Endothelial cell (in vitro differentiated cells): Measurements from ENCODE around the gene NAGPA. TPM values are rescaled to one million over a fixed set of nuclear protein-coding genes. Genes with fewer than 3 reads are reported as not detected.

Experiments used
- DNase-seq: peaks from one replicate; pipeline ENCODE4 v3.0.0; 2021; ENCODE audit warnings: low spot score
- H3K27ac Mint-ChIP-seq: one replicate; pipeline ENCODE4 v1.8.0; 2021; ENCODE audit warnings: mixed read lengths, inconsistent platforms; ENCODE audit not compliant: unreplicated experiment
- H3K27me3 Mint-ChIP-seq: one replicate; pipeline ENCODE4 v1.8.0; 2021; ENCODE audit warnings: mild to moderate bottlenecking, moderate library complexity, mixed read lengths, inconsistent platforms; ENCODE audit not compliant: unreplicated experiment
- H3K36me3 Mint-ChIP-seq: one replicate; pipeline ENCODE4 v1.8.0; 2021; ENCODE audit warnings: mild to moderate bottlenecking, low read depth, mixed read lengths, inconsistent platforms; ENCODE audit not compliant: unreplicated experiment
- H3K4me1 Mint-ChIP-seq: one replicate; pipeline ENCODE4 v1.8.0; 2021; ENCODE audit warnings: mild to moderate bottlenecking, mixed read lengths, inconsistent platforms; ENCODE audit not compliant: unreplicated experiment
- H3K4me3 Mint-ChIP-seq: one replicate; pipeline ENCODE4 v1.8.0; 2021; ENCODE audit warnings: mild to moderate bottlenecking, mixed read lengths, inconsistent platforms; ENCODE audit not compliant: unreplicated experiment
- H3K9me3 Mint-ChIP-seq: one replicate; pipeline ENCODE4 v1.8.0; 2021; ENCODE audit warnings: mixed read lengths, inconsistent platforms; ENCODE audit not compliant: unreplicated experiment
- CTCF ChIP-seq: fragments of 200-600 bp; sonication (generic); IDR thresholded peaks from one replicate; pipeline ENCODE4 v1.5.0; 2021; ENCODE audit warnings: antibody characterized with exemption; ENCODE audit not compliant: unreplicated experiment
- total RNA-seq: library from RNA; stranded (reverse); fragmentation: NEBNext Ultra II Directional; extraction: Animal tissue kit (Norgen Biotek cat#: 25700); gene quantifications from one replicate; pipeline ENCODE4 v1.2.1, GENCODE V29; 2021; ENCODE audit not compliant: unreplicated experiment

Gene NAGPA
- total RNA-seq, 1 donor from 2014 or later = 10.2 TPM

DNA sequence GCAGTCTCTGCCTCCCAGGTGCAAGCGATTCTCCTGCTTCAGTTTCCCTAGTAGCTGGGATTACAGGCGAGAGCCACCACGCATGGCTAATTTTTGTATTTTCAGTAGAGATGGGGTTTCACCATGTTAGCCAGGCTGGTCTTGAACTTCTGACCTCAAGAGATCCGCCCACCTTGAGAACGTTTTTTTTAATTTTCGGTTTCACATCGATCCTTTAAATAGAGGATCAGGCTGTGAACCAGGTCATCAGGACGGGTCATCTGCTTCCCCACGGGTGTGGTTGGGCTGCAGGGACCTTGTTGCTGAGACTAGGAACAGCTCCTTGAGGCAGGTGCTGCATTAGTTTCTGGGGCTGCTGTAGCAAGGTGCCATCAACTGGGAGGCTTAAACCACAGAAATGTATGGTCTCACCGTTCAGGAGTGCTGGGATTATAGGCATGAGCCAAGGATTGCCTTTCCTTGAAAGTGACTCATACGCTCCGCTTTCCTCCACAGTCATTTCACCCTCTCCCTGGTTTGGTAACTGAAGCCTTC lies 7.9 kb upstream of the NAGPA start:
- H3K9me3 Mint-ChIP-seq = no peaks in the 10 kb centered on the region
- peaks cover 7% of the 10 kb centered on the region for H3K27me3 Mint-ChIP-seq
- no peak overlapping the region for H3K4me3 Mint-ChIP-seq
- TF ChIP-seq CTCF = no peak
- no peak overlapping the region for H3K27ac Mint-ChIP-seq
- no peaks in the 10 kb centered on the region for H3K36me3 Mint-ChIP-seq
- DNase-seq = no peak
- H3K4me1 Mint-ChIP-seq = no peaks in the 10 kb centered on the region

GRCh38 chr16:5040451-5040850 lies 6.7 kb upstream of the NAGPA start:
- H3K4me1 Mint-ChIP-seq = no peaks in the 10 kb centered on the region
- no peak for TF ChIP-seq CTCF
- no peak overlapping the region for H3K27ac Mint-ChIP-seq
- no peaks in the 10 kb centered on the region for H3K9me3 Mint-ChIP-seq
- H3K27me3 Mint-ChIP-seq = peaks cover 12% of the 10 kb centered on the region
- H3K4me3 Mint-ChIP-seq = no peak overlapping the region
- DNase-seq = no peak
- no peaks in the 10 kb centered on the region for H3K36me3 Mint-ChIP-seq

DNA sequence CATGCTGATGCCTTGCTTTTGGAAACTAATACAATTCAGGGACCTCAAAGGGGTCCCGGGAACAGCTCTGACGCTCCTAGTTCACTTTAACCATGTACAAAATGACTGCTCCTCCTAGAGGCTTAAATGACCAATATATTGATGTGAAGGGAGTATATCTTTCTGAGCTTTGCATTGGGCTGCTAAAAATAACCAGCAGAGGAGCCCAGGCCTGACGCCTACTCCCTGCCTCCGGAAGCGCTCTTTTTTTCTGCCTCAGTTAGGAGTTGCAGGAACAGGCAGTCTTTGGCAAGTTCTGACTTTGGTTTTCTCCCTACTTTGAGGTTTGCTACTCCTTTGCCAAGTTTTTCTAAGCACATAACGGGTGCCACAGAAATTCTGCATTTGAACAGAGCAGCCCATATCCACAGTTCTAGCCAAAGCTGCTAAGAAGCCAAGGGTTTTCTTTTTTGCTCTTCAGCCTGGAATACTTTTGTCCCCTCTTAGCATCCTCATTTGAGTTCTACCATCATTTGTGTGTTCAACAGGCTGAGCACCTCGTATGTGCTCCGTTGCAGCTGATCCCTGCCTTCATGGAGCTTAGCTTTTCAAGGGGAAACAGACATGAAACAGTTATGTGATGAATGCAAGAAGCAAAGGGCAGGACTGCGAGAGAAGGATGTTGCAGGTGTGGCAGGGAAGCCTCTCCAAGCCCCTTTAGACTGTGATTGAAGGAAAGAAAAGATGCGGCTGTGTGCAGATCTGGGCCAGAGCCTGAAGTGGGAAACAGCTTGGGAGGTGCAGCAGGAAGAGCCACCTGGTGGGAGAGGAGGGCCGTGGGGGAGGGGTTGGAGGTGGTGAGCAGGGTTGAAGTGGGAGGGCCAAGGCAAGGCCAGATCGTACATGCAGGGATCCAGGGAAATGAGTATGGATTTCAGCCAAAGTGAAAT lies 2.8 kb upstream of the NAGPA start:
- TF ChIP-seq CTCF = no peak
- H3K9me3 Mint-ChIP-seq = no peaks in the 10 kb centered on the region
- peaks cover 6% of the 10 kb centered on the region for H3K36me3 Mint-ChIP-seq
- DNase-seq = no peak
- H3K27ac Mint-ChIP-seq = no peak overlapping the region
- H3K4me3 Mint-ChIP-seq = no peak overlapping the region
- H3K4me1 Mint-ChIP-seq = peaks cover 9% of the 10 kb centered on the region
- H3K27me3 Mint-ChIP-seq = peaks cover 14% of the 10 kb centered on the region

- Mint-ChIP-seq H3K9me3 (no peaks in the 10 kb centered on the region), H3K4me1 (peaks cover 9% of the 10 kb centered on the region), H3K27me3 (peaks cover 14% of the 10 kb centered on the region), H3K36me3 (peaks cover 6% of the 10 kb centered on the region), H3K27ac (peak overlapping the region; percentile 32), H3K4me3 (no peak overlapping the region)
- TF ChIP-seq CTCF = no peak
- DNase-seq = no peak
Measured at GRCh38 chr16:5035909-5036227, 2.1 kb upstream of the NAGPA start.

- Mint-ChIP-seq H3K4me1 (peaks cover 9% of the 10 kb centered on the region), H3K4me3 (peak overlapping the region; percentile 96), H3K9me3 (no peaks in the 10 kb centered on the region), H3K36me3 (peaks cover 6% of the 10 kb centered on the region), H3K27ac (peak overlapping the region; percentile 49), H3K27me3 (peaks cover 14% of the 10 kb centered on the region)
- no peak for TF ChIP-seq CTCF
- no peak for DNase-seq
Measured at GRCh38 chr16:5034167-5034523, 410 bp upstream of the NAGPA start.
